IPS-NIHi7 (cell line): Measurements from ENCODE around the gene WDFY2.
A peak's percentile ranks its signal among the peaks of the same experiment; 100 is the strongest.

Experiments
- DNase-seq: peaks from one replicate; pipeline ENCODE4 v3.0.0; 2012; ENCODE audit warnings: mixed read lengths; ENCODE audit errors: extremely low spot score

The WDFY2 gene

GRCh38 chr13:51797664-51798488, 213.6 kb downstream of the WDFY2 start:
- DNase-seq = peak; percentile 77

DNA sequence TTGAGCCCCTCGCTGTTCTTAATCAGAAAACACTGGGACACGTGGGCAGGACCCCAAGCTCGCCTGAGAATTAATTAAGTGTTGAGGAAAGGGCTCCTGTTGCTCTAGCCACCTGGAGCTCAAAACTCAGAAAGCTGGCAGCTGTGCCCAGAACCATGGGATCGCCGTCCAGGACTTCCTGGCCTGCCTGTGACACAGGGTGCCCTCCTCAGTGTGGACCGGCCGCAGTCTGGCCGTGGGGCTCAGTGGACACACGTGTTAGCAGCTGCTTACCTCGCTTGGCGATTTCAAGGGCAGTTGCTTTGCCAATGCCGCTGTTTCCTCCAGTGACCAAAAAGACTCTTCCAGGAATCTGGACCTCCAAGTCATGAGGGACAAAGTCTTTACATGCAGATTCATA, 215.0 kb downstream of the WDFY2 start:
- no peak for DNase-seq

DNA sequence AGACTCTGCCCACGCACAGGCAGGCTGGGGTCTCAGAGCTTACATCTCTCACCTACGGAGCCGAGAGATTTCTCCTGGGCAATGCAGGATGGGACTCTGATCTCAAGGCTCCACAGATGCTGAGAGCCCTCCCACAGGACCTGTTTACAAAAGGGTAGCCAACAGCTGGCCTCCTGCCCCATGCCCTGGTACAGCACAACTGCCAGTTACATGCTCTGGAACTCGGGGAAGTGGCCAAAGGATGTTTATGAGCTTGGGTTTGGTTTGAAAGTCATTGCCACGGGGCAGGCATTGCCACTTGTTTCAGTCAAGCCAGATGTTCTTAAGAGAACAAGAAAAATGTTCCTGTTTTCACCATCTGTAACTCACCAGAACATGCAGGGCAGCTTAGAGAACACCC, 216.2 kb downstream of the WDFY2 start:
- no peak for DNase-seq

GRCh38 chr13:51801631-51802099, 217.4 kb downstream of the WDFY2 start:
- no peak for DNase-seq

DNA sequence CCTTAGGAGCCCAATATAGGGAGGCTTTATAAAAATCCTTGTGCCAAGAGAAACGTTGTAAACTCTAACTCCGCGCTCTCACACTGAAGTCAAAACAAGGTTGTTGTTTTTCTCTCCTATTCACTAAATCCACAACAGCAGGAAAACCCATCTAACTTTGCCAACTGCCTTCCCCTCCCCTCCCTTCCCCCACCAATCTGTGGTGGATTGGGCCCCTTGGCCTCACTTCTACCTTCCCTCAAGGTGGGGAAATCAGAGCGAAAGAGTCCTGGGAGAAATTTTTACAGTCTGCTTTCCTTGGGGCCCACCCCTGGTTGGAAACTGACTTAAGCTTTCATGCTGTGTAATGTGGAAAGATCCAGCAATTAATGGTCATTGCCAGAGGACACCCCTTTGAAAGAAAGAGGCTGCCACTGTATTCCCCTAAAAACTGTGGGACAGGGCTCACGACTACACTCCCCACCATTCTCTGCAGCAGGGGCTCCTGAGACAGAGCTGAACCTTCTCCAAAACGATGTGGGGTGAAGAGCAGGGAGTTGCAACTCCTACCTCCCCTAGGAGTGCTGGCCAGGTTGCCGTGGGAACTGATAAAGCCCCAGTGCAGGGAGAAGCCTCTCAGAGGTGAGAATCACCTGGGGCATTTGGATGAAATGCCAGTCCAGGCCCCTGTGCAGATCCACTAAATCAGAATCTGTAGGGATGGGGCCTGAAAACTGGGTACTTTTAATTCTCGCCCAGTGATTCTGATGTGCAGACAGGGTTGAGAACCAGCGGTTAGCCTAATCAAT, 218.6 kb downstream of the WDFY2 start:
- DNase-seq = peak; percentile 47

GRCh38 chr13:51803422-51804294, 219.4 kb downstream of the WDFY2 start, which contains the start of gene DHRS12:
Gene DHRS12 (minus strand): TSS chr13:51804163. CDS start chr13:51799659, 4,504 bp downstream.
- peak; percentile 93 for DNase-seq

DNA sequence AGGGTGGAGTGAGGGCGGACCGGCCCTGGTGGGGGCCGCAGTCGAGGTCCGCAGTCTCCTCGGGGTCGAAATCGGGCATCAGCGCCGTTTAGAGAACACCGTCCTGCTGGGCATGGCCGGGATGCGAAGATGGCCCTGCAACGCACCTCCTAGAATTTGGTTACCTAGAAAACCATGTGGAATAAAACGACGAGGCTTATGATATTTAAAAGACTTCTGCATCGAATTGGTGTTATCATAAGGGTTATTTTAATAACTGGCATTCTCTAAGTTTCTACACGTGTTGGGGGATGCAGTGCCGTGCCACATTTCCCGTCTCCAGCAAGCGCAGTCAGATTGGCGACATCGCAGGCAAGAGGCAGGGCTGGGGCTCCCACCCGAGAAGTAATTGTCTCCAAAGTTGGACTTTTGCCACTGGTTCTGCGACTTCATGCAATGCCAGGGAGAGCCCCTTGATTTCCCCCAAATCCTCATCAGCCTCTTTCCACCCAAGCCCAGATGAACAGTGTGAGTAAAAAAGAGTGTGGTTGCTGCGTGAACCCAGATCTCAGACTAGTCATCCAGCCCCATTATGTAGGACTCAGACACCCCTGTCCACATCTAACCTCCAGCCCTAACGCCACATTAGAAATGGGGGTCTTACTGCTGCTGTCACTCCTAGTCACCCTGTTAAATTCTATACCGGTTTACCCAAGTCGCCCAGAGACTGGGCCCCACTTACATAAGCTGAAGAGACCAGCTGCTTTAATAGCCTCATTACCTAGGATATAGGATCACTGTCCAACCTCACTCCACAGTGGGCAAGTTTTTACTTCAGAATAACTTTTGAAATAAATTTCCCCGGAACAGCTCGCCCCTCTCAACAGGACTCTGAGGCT, 220.3 kb downstream of the WDFY2 start:
- DNase-seq = no peak

- DNase-seq = no peak
Observed at GRCh38 chr13:51805313-51805712, 221.1 kb downstream of the WDFY2 start.

DNA sequence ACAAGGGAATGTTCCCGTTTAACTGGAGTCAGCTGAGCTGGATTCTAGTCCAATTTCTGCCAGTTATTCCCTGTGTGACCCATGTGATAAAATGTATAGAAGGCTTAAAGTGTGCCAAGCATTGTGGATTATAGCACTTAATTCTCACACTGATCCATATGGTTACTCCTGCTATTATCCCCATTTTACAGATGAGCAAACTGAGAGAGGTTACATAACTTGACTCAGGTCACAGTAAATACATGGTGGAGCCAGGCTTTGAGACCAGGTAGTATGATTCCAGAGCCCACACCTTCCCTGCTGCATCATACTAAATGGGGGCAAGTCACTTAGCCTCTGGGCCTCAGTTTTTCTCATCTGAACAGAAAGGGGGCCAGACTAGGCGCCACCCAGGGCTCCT, 221.7 kb downstream of the WDFY2 start:
- DNase-seq = no peak

- no peak for DNase-seq
Observed at GRCh38 chr13:51806566-51806965, 222.3 kb downstream of the WDFY2 start.

- DNase-seq = no peak
Observed at GRCh38 chr13:51807041-51807440, 222.8 kb downstream of the WDFY2 start.

DNA sequence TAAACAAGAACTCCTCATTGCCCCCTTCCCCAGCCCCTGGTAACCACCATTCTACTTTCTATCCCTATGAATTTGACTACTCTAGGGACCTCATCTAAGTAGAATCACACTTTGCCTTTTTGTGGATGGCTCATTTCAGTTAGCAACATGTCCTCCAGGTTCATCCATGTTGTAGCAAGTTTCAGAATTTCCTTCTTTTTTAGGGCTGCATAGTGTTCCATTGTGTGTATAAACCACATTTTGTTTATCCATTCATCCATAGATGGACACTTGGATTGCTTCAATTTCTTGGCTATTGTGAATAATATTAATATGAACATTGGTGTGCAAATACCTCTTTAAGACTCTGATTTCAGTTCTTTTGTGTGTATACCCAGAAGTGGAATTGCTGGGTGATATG, 224.5 kb downstream of the WDFY2 start:
- DNase-seq = no peak

- no peak for DNase-seq
Observed at GRCh38 chr13:51811046-51811445, 226.8 kb downstream of the WDFY2 start.

DNA sequence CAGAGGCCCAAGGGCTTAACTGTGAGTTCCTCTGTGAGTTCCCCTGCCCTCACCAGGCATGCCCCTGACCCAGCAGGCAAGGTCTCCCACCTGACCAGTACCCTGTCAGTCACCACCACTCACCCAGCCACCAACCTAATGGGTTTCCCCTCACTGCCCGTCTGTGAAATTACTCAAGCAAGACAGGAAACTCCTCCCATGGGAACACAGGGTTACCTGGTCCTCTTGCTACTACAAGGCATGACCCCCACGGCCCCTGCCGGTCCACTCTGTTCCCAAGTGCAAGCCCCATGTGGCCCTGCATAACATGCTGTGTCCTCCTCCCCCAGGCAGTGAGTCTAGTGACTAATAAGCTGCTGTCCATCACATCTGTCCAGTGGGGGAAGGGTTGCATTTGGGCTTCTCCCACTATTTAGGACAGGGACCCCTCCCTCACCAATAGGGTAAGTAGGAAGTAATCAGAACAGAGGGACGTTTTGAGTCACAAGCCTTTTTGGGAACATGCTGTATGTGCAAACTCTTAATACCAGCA, 227.7 kb downstream of the WDFY2 start:
- no peak for DNase-seq

- no peak for DNase-seq
Observed at GRCh38 chr13:51814071-51814470, 229.8 kb downstream of the WDFY2 start.

GRCh38 chr13:51814825-51815650, 230.8 kb downstream of the WDFY2 start:
- DNase-seq = peak; percentile 80

DNA sequence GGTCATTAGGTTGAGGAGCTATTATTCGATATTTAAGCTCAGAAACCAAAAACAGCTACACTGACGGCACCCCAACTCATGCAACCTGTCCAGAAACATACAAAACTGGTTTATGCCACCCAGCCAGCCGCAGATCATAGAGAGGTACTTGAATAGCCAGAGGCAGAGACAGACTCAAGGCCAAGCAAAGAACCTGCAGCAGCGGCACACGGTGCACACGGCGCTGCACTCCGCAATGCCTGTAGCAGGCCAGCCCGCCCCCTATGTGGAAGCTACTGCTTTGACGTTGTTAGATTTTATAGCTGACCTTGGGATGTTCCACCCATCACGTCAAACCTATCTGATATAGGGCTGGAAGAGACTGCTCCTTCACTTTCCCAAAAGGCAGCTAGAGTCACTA, 231.6 kb downstream of the WDFY2 start:
- DNase-seq = no peak

- DNase-seq = no peak
Observed at GRCh38 chr13:51816604-51817249, 232.5 kb downstream of the WDFY2 start.
